Body of pancreas (tissue), 4 donors: Measurements from ENCODE around the gene ID2.

Experiments used
- CTCF ChIP-seq, 7 experiments: fragments of 450-650 bp in 4 of 7; fragments of 200-600 bp in 3 of 7; sonication (generic) in 3 of 7; IDR thresholded peaks; one replicate each; pipeline ENCODE4 v1.5.1; 2016 to 2019; ENCODE audit warnings: antibody characterized with exemption in 7 of 7
- POLR2A ChIP-seq, 3 donors: fragments of 450-650 bp; IDR thresholded peaks; one replicate each; pipeline ENCODE4 v1.6.1; 2016; ENCODE audit warnings: antibody characterized with exemption in 3 of 3, mild to moderate bottlenecking in 2 of 3

- TF ChIP-seq CTCF (IDR thresholded peaks at IDR 0.05) (no peak), POLR2A (IDR thresholded peaks at IDR 0.05) (peak; percentile 82 to 99 (median 97))
Observed at GRCh38 chr2:8679827-8680731, 1.8 kb upstream of the ID2 start.
